Endothelial cell of umbilical vein (primary cell): ENCODE results near the gene HMCN1. TPM values are rescaled to one million over a fixed set of nuclear protein-coding genes. Genes with fewer than 3 reads are reported as not detected.

ENCODE experiments used
- BruUV-seq: library from RNA; stranded (reverse); fragments of 400-500 nt; replicated peaks from 2 replicates; lab custom pipeline; 2021; lab: Mats Ljungman, UMichigan
- CTCF ChIA-PET: fragments of 300-600, 350-600 bp; sonication (Branson Sonifier 250); formaldehyde crosslinking; loops from one replicate; lab custom pipeline; 2021; ENCODE audit warnings: antibody characterized with exemption, inconsistent platforms; lab: Charles Lee
- POLR2A ChIA-PET: fragments of 300-600, 350-600 bp; sonication (Branson Sonifier 250); formaldehyde crosslinking; loops from one replicate; lab custom pipeline; 2021; ENCODE audit warnings: antibody characterized with exemption, inconsistent platforms; lab: Charles Lee
- DNase-seq: peaks from one replicate; pipeline ENCODE4 v3.0.0-alpha.2; 2011; ENCODE audit warnings: low read depth, low spot score
- FAIRE-seq: peaks from 2 replicates; lab custom pipeline; 2011; peaks lifted over from hg19 to GRCh38; lab: Jason Lieb, UNC
- H2AFZ ChIP-seq: 2 replicates; pipeline ENCODE4 v1.6.0; 2012; ENCODE audit warnings: low read depth, low read length, control low read depth, inconsistent platforms
- H3K27ac ChIP-seq: 2 replicates; pipeline ENCODE4 v1.5.1; 2011; ENCODE audit warnings: low read depth, mild to moderate bottlenecking, control low read depth, low read length, moderate library complexity; ENCODE audit not compliant: insufficient read depth
- H3K27me3 ChIP-seq, 2 experiments: 2 replicates each; pipeline versions ENCODE4 v1.6.0 to v1.6.1; 2011; ENCODE audit warnings: low read length in 2 of 2, mixed read lengths in 1 of 2; ENCODE audit not compliant: control insufficient read depth in 2 of 2, insufficient read depth in 2 of 2
- H3K36me3 ChIP-seq, 2 experiments: 2 replicates in 1 of 2; 3 replicates in 1 of 2; pipeline ENCODE4 v1.5.1; 2011; ENCODE audit warnings: low read length in 2 of 2, mild to moderate bottlenecking in 1 of 2, moderate library complexity in 1 of 2; ENCODE audit not compliant: control insufficient read depth in 2 of 2, insufficient read depth in 2 of 2; ENCODE audit errors: extremely low read depth in 1 of 2
- H3K4me1 ChIP-seq: 3 replicates; pipeline ENCODE4 v1.5.1; 2011; ENCODE audit warnings: mild to moderate bottlenecking, low read length; ENCODE audit not compliant: control insufficient read depth, insufficient read depth; ENCODE audit errors: extremely low read depth
- H3K4me2 ChIP-seq: 2 replicates; pipeline ENCODE4 v1.6.1; 2011; ENCODE audit warnings: low read length, control low read depth, mixed read lengths; ENCODE audit not compliant: insufficient read depth
- H3K4me3 ChIP-seq, 3 experiments: fragments of 200-600 bp in 1 of 3; sonication (generic), shearing (Covaris generic) in 1 of 3; replicated peaks in 1 of 3; 2 replicates each; pipeline ENCODE4 v1.5.1; 2011 to 2016; ENCODE audit warnings: control low read depth in 3 of 3, low read length in 3 of 3, mild to moderate bottlenecking in 2 of 3, inconsistent platforms in 1 of 3, low read depth in 1 of 3, moderate library complexity in 1 of 3; ENCODE audit not compliant: insufficient read depth in 1 of 3
- H3K79me2 ChIP-seq: 2 replicates; pipeline ENCODE4 v1.6.0; 2012; ENCODE audit warnings: low read length, inconsistent platforms; ENCODE audit not compliant: control insufficient read depth, insufficient read depth
- H3K9ac ChIP-seq: replicated peaks from 2 replicates; pipeline ENCODE3; 2011; ENCODE audit warnings: low read length, control low read depth; ENCODE audit not compliant: insufficient read depth; ENCODE audit errors: extremely low read depth
- H3K9me1 ChIP-seq: replicated peaks from 3 replicates; pipeline ENCODE4 v1.6.0; 2011; ENCODE audit warnings: mild to moderate bottlenecking, low read length; ENCODE audit not compliant: control insufficient read depth, insufficient read depth; ENCODE audit errors: extremely low read depth
- H3K9me3 ChIP-seq: replicated peaks from 2 replicates; pipeline ENCODE4 v1.5.1; 2012; ENCODE audit warnings: low read length, inconsistent platforms; ENCODE audit not compliant: control insufficient read depth, insufficient read depth
- H4K20me1 ChIP-seq: replicated peaks from 2 replicates; pipeline ENCODE3; 2011; ENCODE audit warnings: mild to moderate bottlenecking, low read length; ENCODE audit not compliant: control insufficient read depth, insufficient read depth; ENCODE audit errors: extremely low read depth
- EZH2 ChIP-seq: IDR thresholded peaks from 2 replicates; pipeline ENCODE4 v1.6.1; 2012; ENCODE audit warnings: borderline replicate concordance, low read depth, mild to moderate bottlenecking, moderate library complexity, low read length, inconsistent platforms; ENCODE audit not compliant: severe bottlenecking
- FOS ChIP-seq: IDR thresholded peaks from 2 replicates; pipeline ENCODE4 v1.6.1; 2011; ENCODE audit warnings: mild to moderate bottlenecking, low read length, moderate library complexity, borderline replicate concordance; ENCODE audit not compliant: insufficient read depth
- GATA2 ChIP-seq: IDR thresholded peaks from 2 replicates; pipeline ENCODE4 v1.7.0; 2011; ENCODE audit warnings: low read depth, mild to moderate bottlenecking, moderate library complexity, mixed read lengths, low read length; ENCODE audit not compliant: insufficient read length, insufficient read depth
- JUN ChIP-seq: IDR thresholded peaks from 2 replicates; pipeline ENCODE4 v1.6.1; 2011; ENCODE audit warnings: borderline replicate concordance, low read depth; ENCODE audit not compliant: insufficient read length, insufficient read depth
- MYC ChIP-seq: IDR thresholded peaks from one replicate; pipeline ENCODE4 v1.6.1; 2011; ENCODE audit warnings: mild to moderate bottlenecking, low read depth, low read length
- POLR2A ChIP-seq: IDR thresholded peaks from 2 replicates; pipeline ENCODE4 v1.6.1; 2012; ENCODE audit warnings: low read depth, mild to moderate bottlenecking, control low read depth, low read length
- POLR2AphosphoS5 ChIP-seq: IDR thresholded peaks from 2 replicates; pipeline ENCODE4 v1.6.1; 2012; ENCODE audit warnings: low read depth, mild to moderate bottlenecking, control low read depth, low read length, moderate library complexity; ENCODE audit not compliant: insufficient read depth
- dilution Hi-C: fragments of 300-500 bp; cut with MboI; formaldehyde crosslinking; loops from one replicate; pipeline ENCODE4 v1.15.0; 2019; ENCODE audit warnings: low sequenced_read_pairs; ENCODE audit not compliant: extremely low pct_ligation_motif_present
- intact Hi-C: fragments of 100-400 bp; cut with micrococcal nuclease; formaldehyde crosslinking; loops from one replicate; pipeline ENCODE4 v1.10.0; 2022
- polyA plus RNA-seq, 4 experiments: library from polyadenylated mRNA; depleted of rRNA in 3 of 4; stranded (reverse) in 3 of 4; unstranded in 1 of 4; fragments of >200 nt; gene quantifications; 2 replicates each; pipeline versions ENCODE4 v1.2.1 to v1.2.3, GENCODE V29; 2011 to 2012; ENCODE audit warnings: missing spikeins in 1 of 4
- total RNA-seq: library from RNA; stranded (reverse); gene quantifications from 2 replicates; pipeline ENCODE4 v1.2.3, GENCODE V29; 2021
- TF ChIP-seq, protein P1 (sequence below), 2 donors: IDR thresholded peaks; 1 replicate in 1 of 2; 2 replicates in 1 of 2; pipeline ENCODE4 v1.5.1; 2011; ENCODE audit warnings: low read length in 2 of 2, mild to moderate bottlenecking in 2 of 2, moderate library complexity in 2 of 2, control low read depth in 1 of 2, inconsistent platforms in 1 of 2, low read depth in 1 of 2; ENCODE audit not compliant: insufficient read depth in 1 of 2; ENCODE audit errors: extremely low read depth in 1 of 2
- TF ChIP-seq, protein P2 (sequence below): IDR thresholded peaks from 2 replicates; pipeline ENCODE4 v1.6.1; 2011; ENCODE audit not compliant: insufficient read depth, insufficient read length

HMCN1 gene
- total and polyA plus RNA-seq, 2 donors (not counting 3 experiments of a cell fraction or from before 2014, with no cell fraction given): 10.3 to 16.0 TPM

DNA sequence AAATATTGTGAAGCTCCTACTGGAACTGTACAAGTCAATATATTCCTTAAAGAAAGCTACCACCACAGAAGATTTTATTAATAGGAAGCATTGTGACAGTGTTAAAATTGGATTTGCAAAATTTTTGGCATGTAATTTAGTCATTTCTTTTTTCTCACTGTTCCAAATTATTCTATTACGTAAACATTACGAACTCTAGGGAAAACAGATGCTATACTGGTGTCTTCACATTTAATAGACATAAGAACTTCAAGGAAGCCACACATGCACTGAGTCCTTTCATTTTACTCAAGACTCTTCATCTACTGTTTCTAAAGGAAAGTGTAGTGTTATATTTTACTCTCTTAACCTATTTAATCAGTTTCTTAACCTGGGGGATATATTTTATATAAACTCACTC is 135.4 kb downstream of the HMCN1 start:
- no peaks in the 10 kb centered on the region for H4K20me1 ChIP-seq
- no peak for DNase-seq
- H3K4me2 ChIP-seq: no peak overlapping the region
- no peak overlapping the region for H3K4me3 ChIP-seq
- H3K27ac ChIP-seq: no peak overlapping the region
- POLR2A ChIA-PET: no interaction called here
- H3K27me3 ChIP-seq: no peaks in the 10 kb centered on the region
- H3K9ac ChIP-seq: no peak overlapping the region
- no peaks in the 10 kb centered on the region for H3K9me1 ChIP-seq
- H2AFZ ChIP-seq: no peak overlapping the region
- peaks cover 7% of the 10 kb centered on the region for H3K4me1 ChIP-seq
- peak; percentile 15 for FAIRE-seq
- intact Hi-C loops (no loop called here), dilution Hi-C loops (no loop called here)
- no TSS peak for BruUV-seq
- H3K79me2 ChIP-seq: no peaks in the 10 kb centered on the region
- no peaks in the 10 kb centered on the region for H3K9me3 ChIP-seq
- H3K36me3 ChIP-seq: no peaks in the 10 kb centered on the region
- TF ChIP-seq FOS: no peak
- CTCF ChIA-PET: no interaction called here

DNA sequence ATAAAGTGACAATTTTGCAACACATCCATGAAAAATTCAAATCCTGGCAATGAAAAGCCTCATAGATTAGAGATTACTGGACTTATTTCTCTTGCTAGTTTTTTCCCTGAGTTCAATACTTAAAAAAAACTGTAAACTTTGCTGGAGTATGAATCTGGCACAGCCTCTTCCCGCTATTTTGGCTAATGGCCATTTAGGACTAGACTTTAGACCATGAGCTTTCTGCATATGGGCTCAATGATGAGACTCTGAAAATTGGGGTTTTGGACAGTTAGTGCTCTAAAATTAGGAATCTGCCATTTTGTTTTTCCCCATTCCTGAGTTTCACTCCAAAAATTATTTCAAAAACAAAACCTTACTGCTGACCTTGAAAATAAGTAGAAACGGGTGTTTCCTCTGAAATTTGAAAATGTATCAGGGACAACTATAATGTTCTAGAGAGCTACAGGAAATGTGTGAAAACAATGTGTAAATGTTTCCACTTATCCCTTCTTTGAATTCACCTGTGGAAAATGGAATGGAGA is 137.5 kb downstream of the HMCN1 start:
- no peaks in the 10 kb centered on the region for H3K27me3 ChIP-seq
- H3K4me1 ChIP-seq: no peaks in the 10 kb centered on the region
- CTCF ChIA-PET: interaction anchor here (1.5 kb wide), 1 partner anchor 12 kb away, joined by 4 read pairs; no protein-coding TSS in a partner anchor
- no peak for TF ChIP-seq POLR2A
- TF ChIP-seq JUN: no peak
- no peak for TF ChIP-seq POLR2AphosphoS5
- no peak for TF ChIP-seq GATA2
- TF ChIP-seq, protein P1, sequence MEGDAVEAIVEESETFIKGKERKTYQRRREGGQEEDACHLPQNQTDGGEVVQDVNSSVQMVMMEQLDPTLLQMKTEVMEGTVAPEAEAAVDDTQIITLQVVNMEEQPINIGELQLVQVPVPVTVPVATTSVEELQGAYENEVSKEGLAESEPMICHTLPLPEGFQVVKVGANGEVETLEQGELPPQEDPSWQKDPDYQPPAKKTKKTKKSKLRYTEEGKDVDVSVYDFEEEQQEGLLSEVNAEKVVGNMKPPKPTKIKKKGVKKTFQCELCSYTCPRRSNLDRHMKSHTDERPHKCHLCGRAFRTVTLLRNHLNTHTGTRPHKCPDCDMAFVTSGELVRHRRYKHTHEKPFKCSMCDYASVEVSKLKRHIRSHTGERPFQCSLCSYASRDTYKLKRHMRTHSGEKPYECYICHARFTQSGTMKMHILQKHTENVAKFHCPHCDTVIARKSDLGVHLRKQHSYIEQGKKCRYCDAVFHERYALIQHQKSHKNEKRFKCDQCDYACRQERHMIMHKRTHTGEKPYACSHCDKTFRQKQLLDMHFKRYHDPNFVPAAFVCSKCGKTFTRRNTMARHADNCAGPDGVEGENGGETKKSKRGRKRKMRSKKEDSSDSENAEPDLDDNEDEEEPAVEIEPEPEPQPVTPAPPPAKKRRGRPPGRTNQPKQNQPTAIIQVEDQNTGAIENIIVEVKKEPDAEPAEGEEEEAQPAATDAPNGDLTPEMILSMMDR (IDR thresholded peaks at IDR 0.05; ENCODE audit: extremely low read depth in 1 of 2, insufficient read depth in 1 of 2, low read depth in 1 of 2, low read length in 2 of 2): no peak
- no peak for TF ChIP-seq EZH2
- TF ChIP-seq MYC: no peak
- TF ChIP-seq, protein P2, sequence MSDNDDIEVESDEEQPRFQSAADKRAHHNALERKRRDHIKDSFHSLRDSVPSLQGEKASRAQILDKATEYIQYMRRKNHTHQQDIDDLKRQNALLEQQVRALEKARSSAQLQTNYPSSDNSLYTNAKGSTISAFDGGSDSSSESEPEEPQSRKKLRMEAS: no peak
- TF ChIP-seq FOS: no peak
- H3K4me3 ChIP-seq: no peak overlapping the region
- H3K79me2 ChIP-seq: no peaks in the 10 kb centered on the region
- no peak overlapping the region for H3K27ac ChIP-seq
- no peaks in the 10 kb centered on the region for H3K36me3 ChIP-seq
- H2AFZ ChIP-seq: no peak overlapping the region
- FAIRE-seq: no peak
- no peak overlapping the region for H3K4me2 ChIP-seq
- no peaks in the 10 kb centered on the region for H4K20me1 ChIP-seq
- POLR2A ChIA-PET: no interaction called here
- intact Hi-C loops: no loop called here
- H3K9me3 ChIP-seq: no peaks in the 10 kb centered on the region
- H3K9me1 ChIP-seq: no peaks in the 10 kb centered on the region
- no peak for DNase-seq
- dilution Hi-C loops: no loop called here
- no TSS peak for BruUV-seq
- no peak overlapping the region for H3K9ac ChIP-seq
